Neuronal stem cell (in vitro differentiated cells): ENCODE results near the gene RNF150.

ENCODE experiments used
- DNase-seq: peaks from one replicate; pipeline ENCODE4 v3.0.0-alpha.2; 2013; ENCODE audit warnings: low spot score
- H2AFZ ChIP-seq: one replicate; pipeline ENCODE4 v1.6.1; 2013; ENCODE audit warnings: mild to moderate bottlenecking, low read length, inconsistent platforms
- H2AK5ac ChIP-seq: 2 replicates; pipeline ENCODE4 v1.6.1; 2013; ENCODE audit warnings: low read depth, mild to moderate bottlenecking, inconsistent platforms, low read length, moderate library complexity, mixed read lengths
- H2BK120ac ChIP-seq: 2 replicates; pipeline ENCODE4 v1.6.1; 2013; ENCODE audit warnings: low read depth, mild to moderate bottlenecking, inconsistent platforms, low read length, moderate library complexity, mixed read lengths
- H2BK12ac ChIP-seq: one replicate; pipeline ENCODE4 v1.6.1; 2013; ENCODE audit warnings: low read length, inconsistent platforms
- H2BK15ac ChIP-seq: 2 replicates; pipeline ENCODE4 v1.6.1; 2013; ENCODE audit warnings: mild to moderate bottlenecking, low read length, inconsistent platforms, mixed read lengths
- H2BK5ac ChIP-seq: one replicate; pipeline ENCODE4 v1.6.1; 2013; ENCODE audit warnings: inconsistent platforms, mild to moderate bottlenecking, low read length, moderate library complexity
- H3K14ac ChIP-seq: one replicate; pipeline ENCODE4 v1.6.1; 2013; ENCODE audit warnings: low read length, inconsistent platforms
- H3K18ac ChIP-seq: 2 replicates; pipeline ENCODE4 v1.6.1; 2013; ENCODE audit warnings: low read length, inconsistent platforms
- H3K23ac ChIP-seq: 2 replicates; pipeline ENCODE4 v1.6.1; 2013; ENCODE audit warnings: low read depth, mild to moderate bottlenecking, mixed read lengths, low read length, inconsistent platforms; ENCODE audit not compliant: poor library complexity
- H3K27ac ChIP-seq: replicated peaks from 3 replicates; pipeline ENCODE4 v1.5.1; 2013; ENCODE audit warnings: low read length, inconsistent platforms
- H3K27me3 ChIP-seq, 3 experiments: 2 replicates each; pipeline ENCODE4 v1.6.1; 2013; ENCODE audit warnings: low read length in 3 of 3, mild to moderate bottlenecking in 2 of 3, inconsistent platforms in 1 of 3, low read depth in 1 of 3, mixed read lengths in 1 of 3, moderate library complexity in 1 of 3; ENCODE audit not compliant: control insufficient read depth in 3 of 3, insufficient read depth in 3 of 3
- H3K36me3 ChIP-seq, 2 donors: replicated peaks in 1 of 2; 2 replicates each; pipeline ENCODE4 v1.6.1; 2013; ENCODE audit warnings: low read length in 2 of 2; ENCODE audit not compliant: control insufficient read depth in 2 of 2, insufficient read depth in 2 of 2
- H3K4ac ChIP-seq: 2 replicates; pipeline ENCODE4 v1.6.1; 2013; ENCODE audit warnings: inconsistent platforms, mild to moderate bottlenecking, low read length, moderate library complexity
- H3K4me1 ChIP-seq, 2 donors: 1 replicate in 1 of 2; 2 replicates in 1 of 2; pipeline ENCODE4 v1.6.1; 2013; ENCODE audit warnings: low read length in 2 of 2, low read depth in 1 of 2; ENCODE audit not compliant: control insufficient read depth in 2 of 2, insufficient read depth in 1 of 2
- H3K4me2 ChIP-seq: one replicate; pipeline ENCODE4 v1.6.1; 2013; ENCODE audit warnings: mild to moderate bottlenecking, low read length, inconsistent platforms; ENCODE audit not compliant: insufficient read depth, poor library complexity, severe bottlenecking
- H3K4me3 ChIP-seq, 2 donors: 2 replicates each; pipeline ENCODE4 v1.5.1; 2013; ENCODE audit warnings: low read length in 2 of 2, mild to moderate bottlenecking in 2 of 2, inconsistent platforms in 1 of 2, moderate library complexity in 1 of 2
- H3K79me1 ChIP-seq: one replicate; pipeline ENCODE4 v1.6.1; 2013; ENCODE audit warnings: low read depth, mild to moderate bottlenecking, inconsistent platforms, low read length, moderate library complexity
- H3K9ac ChIP-seq: one replicate; pipeline ENCODE4 v1.6.1; 2013; ENCODE audit warnings: mild to moderate bottlenecking, low read depth, low read length, inconsistent platforms; ENCODE audit not compliant: poor library complexity
- H3K9me3 ChIP-seq, 2 donors: replicated peaks in 1 of 2; 2 replicates each; pipeline versions ENCODE3 to v1.6.1; 2013; ENCODE audit warnings: low read length in 2 of 2, mild to moderate bottlenecking in 2 of 2, inconsistent platforms in 1 of 2, low read depth in 1 of 2, mixed read lengths in 1 of 2, moderate library complexity in 1 of 2; ENCODE audit not compliant: control insufficient read depth in 2 of 2, insufficient read depth in 1 of 2
- H4K8ac ChIP-seq: one replicate; pipeline ENCODE4 v1.6.1; 2013; ENCODE audit warnings: low read depth, mild to moderate bottlenecking, inconsistent platforms, low read length, moderate library complexity
- H4K91ac ChIP-seq: one replicate; pipeline ENCODE4 v1.6.1; 2013; ENCODE audit warnings: low read length, low read depth, mild to moderate bottlenecking, inconsistent platforms; ENCODE audit not compliant: poor library complexity
- WGBS, 2 donors: extraction: QIAGEN DNeasy Blood & Tissue Kit; methylation state at CpG; one replicate each; pipeline ENCODE4 v1.1.7; 2013; ENCODE audit warnings: missing lambda C conversion rate in 2 of 2, mixed read lengths in 1 of 2; ENCODE audit not compliant: insufficient read length in 2 of 2, insufficient replicate concordance in 1 of 2; ENCODE audit errors: extremely low coverage in 2 of 2; 5-methylcytosine and 5-hydroxymethylcytosine counted together

The RNF150 gene

GRCh38 chr4:141099326-141099725 lies 33.9 kb downstream of the RNF150 start:
- Histone ChIP-seq H3K9me3 (peaks cover 0 to 3% of the 10 kb centered on the region in 2 donors), H4K91ac (no peak overlapping the region), H2AFZ (no peak overlapping the region), H3K23ac (no peak overlapping the region), H3K9ac (no peak overlapping the region), H2BK120ac (no peak overlapping the region), H3K4me2 (no peak overlapping the region), H3K79me1 (no peaks in the 10 kb centered on the region), H2AK5ac (no peak overlapping the region), H3K27me3 (no peaks in the 10 kb centered on the region), H3K18ac (no peak overlapping the region), H3K14ac (no peak overlapping the region), H3K27ac (no peak overlapping the region), H2BK15ac (no peak overlapping the region), H4K8ac (no peak overlapping the region), H2BK5ac (no peak overlapping the region), H2BK12ac (no peak overlapping the region), H3K4me1 (no peaks in the 10 kb centered on the region), H3K4me3 (no peak overlapping the region), H3K36me3 (no peaks in the 10 kb centered on the region), H3K4ac (no peak overlapping the region)
- no CpG with 5 or more reads among the region's 1 CpG for WGBS, 2 donors
- no peak for DNase-seq

GRCh38 chr4:141098163-141098562 lies 35.1 kb downstream of the RNF150 start:
- H3K4me2 ChIP-seq, result no peak overlapping the region
- no peak overlapping the region for H3K9ac ChIP-seq
- no CpG with 5 or more reads among the region's 3 CpGs for WGBS, 2 donors
- DNase-seq, result no peak
- H3K18ac ChIP-seq, result peak overlapping the region; percentile 85
- H3K4ac ChIP-seq, result no peak overlapping the region
- H3K14ac ChIP-seq, result no peak overlapping the region
- H3K36me3 ChIP-seq, result no peaks in the 10 kb centered on the region
- H2AK5ac ChIP-seq, result no peak overlapping the region
- H3K27ac ChIP-seq, result no peak overlapping the region
- no peak overlapping the region for H3K4me3 ChIP-seq
- H3K9me3 ChIP-seq, result peaks cover 0 to 6% of the 10 kb centered on the region in 2 donors
- H2BK12ac ChIP-seq, result no peak overlapping the region
- H3K27me3 ChIP-seq, result no peaks in the 10 kb centered on the region
- no peak overlapping the region for H2BK15ac ChIP-seq
- no peak overlapping the region for H3K23ac ChIP-seq
- no peaks in the 10 kb centered on the region for H3K79me1 ChIP-seq
- H2AFZ ChIP-seq, result no peak overlapping the region
- no peak overlapping the region for H2BK5ac ChIP-seq
- no peak overlapping the region for H2BK120ac ChIP-seq
- no peak overlapping the region for H4K8ac ChIP-seq
- no peak overlapping the region for H4K91ac ChIP-seq
- H3K4me1 ChIP-seq, result no peaks in the 10 kb centered on the region

- Histone ChIP-seq H4K91ac (no peak overlapping the region), H3K14ac (no peak overlapping the region)
- no CpG with 5 or more reads among the region's 3 CpGs for WGBS, 2 donors
These were observed 42.8 kb downstream of the RNF150 start for GRCh38 chr4:141090473-141090872.

GRCh38 chr4:141081921-141082395 lies 51.3 kb downstream of the RNF150 start:
- Histone ChIP-seq H2BK15ac (no peak overlapping the region), H3K27ac (no peak overlapping the region), H3K4me3 (no peak overlapping the region), H3K4me2 (no peak overlapping the region), H3K9me3 (peaks cover 0 to 10% of the 10 kb centered on the region in 2 donors), H2AFZ (no peak overlapping the region), H2BK120ac (no peak overlapping the region), H3K18ac (no peak overlapping the region), H3K14ac (no peak overlapping the region), H3K9ac (no peak overlapping the region), H3K79me1 (no peaks in the 10 kb centered on the region), H3K36me3 (no peaks in the 10 kb centered on the region), H4K91ac (no peak overlapping the region), H2AK5ac (no peak overlapping the region), H4K8ac (no peak overlapping the region), H2BK12ac (no peak overlapping the region), H2BK5ac (no peak overlapping the region), H3K4ac (no peak overlapping the region), H3K23ac (no peak overlapping the region), H3K27me3 (no peaks in the 10 kb centered on the region), H3K4me1 (no peaks in the 10 kb centered on the region)
- no peak for DNase-seq
- no CpG with 5 or more reads among the region's 9 CpGs for WGBS, 2 donors

More at GRCh38 chr4:141090473-141090872, 42.8 kb downstream of the RNF150 start:
- H3K23ac ChIP-seq, result no peak overlapping the region
- H3K4me2 ChIP-seq, result no peak overlapping the region
- no peak for DNase-seq
- no peak overlapping the region for H3K4ac ChIP-seq
- no peak overlapping the region for H3K9ac ChIP-seq
- no peak overlapping the region for H2AK5ac ChIP-seq
- no peaks in the 10 kb centered on the region for H3K79me1 ChIP-seq
- no peaks in the 10 kb centered on the region for H3K36me3 ChIP-seq
- no peak overlapping the region for H3K18ac ChIP-seq
- H2AFZ ChIP-seq, result no peak overlapping the region
- H4K8ac ChIP-seq, result no peak overlapping the region
- H2BK120ac ChIP-seq, result no peak overlapping the region
- H3K27me3 ChIP-seq, result no peaks in the 10 kb centered on the region
- H3K27ac ChIP-seq, result no peak overlapping the region
- peaks cover 0 to 8% of the 10 kb centered on the region in 2 donors for H3K9me3 ChIP-seq
- no peak overlapping the region for H2BK12ac ChIP-seq
- H3K4me3 ChIP-seq, result no peak overlapping the region
- H2BK5ac ChIP-seq, result no peak overlapping the region
- no peak overlapping the region for H2BK15ac ChIP-seq
- no peaks in the 10 kb centered on the region for H3K4me1 ChIP-seq
